ENCODE measurements around the gene MAPRE3. TPM values are rescaled to one million over a fixed set of nuclear protein-coding genes. Genes with fewer than 3 reads are reported as not detected.

Gene MAPRE3
- total RNA-seq, 1 donor from 2014 or later: 14.4 TPM

DNA sequence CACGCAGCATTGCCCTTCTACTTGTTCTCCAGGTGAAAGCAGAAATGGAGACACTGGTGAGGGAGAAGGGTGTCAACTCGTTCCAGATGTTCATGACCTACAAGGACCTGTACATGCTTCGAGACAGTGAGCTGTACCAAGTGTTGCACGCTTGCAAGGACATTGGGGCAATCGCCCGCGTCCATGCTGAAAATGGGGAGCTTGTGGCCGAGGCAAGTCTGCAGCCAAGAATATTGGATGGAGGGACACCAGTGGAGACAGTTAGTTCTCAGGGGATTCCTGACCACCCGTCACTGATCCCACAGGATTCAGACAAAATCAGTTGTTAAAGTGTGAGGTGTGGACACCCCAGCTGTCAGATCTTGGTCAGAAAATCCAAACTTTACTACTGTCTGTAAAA lies 43.2 kb upstream of the MAPRE3 start:
- no peak overlapping the region for H3K4me3 Mint-ChIP-seq
- H3K4me1 Mint-ChIP-seq (ENCODE audit: unreplicated experiment): peaks cover 22% of the 10 kb centered on the region
- TF ChIP-seq, protein P1, sequence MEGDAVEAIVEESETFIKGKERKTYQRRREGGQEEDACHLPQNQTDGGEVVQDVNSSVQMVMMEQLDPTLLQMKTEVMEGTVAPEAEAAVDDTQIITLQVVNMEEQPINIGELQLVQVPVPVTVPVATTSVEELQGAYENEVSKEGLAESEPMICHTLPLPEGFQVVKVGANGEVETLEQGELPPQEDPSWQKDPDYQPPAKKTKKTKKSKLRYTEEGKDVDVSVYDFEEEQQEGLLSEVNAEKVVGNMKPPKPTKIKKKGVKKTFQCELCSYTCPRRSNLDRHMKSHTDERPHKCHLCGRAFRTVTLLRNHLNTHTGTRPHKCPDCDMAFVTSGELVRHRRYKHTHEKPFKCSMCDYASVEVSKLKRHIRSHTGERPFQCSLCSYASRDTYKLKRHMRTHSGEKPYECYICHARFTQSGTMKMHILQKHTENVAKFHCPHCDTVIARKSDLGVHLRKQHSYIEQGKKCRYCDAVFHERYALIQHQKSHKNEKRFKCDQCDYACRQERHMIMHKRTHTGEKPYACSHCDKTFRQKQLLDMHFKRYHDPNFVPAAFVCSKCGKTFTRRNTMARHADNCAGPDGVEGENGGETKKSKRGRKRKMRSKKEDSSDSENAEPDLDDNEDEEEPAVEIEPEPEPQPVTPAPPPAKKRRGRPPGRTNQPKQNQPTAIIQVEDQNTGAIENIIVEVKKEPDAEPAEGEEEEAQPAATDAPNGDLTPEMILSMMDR (conservative IDR thresholded peaks at IDR 0.05): no peak
- no peak overlapping the region for H3K27ac Mint-ChIP-seq
- H3K9me3 Mint-ChIP-seq: no peaks in the 10 kb centered on the region
- no peaks in the 10 kb centered on the region for H3K36me3 Mint-ChIP-seq
- H3K27me3 Mint-ChIP-seq: no peaks in the 10 kb centered on the region
- no peak for DNase-seq (ENCODE audit: extremely low spot score, unreplicated experiment)

DNA sequence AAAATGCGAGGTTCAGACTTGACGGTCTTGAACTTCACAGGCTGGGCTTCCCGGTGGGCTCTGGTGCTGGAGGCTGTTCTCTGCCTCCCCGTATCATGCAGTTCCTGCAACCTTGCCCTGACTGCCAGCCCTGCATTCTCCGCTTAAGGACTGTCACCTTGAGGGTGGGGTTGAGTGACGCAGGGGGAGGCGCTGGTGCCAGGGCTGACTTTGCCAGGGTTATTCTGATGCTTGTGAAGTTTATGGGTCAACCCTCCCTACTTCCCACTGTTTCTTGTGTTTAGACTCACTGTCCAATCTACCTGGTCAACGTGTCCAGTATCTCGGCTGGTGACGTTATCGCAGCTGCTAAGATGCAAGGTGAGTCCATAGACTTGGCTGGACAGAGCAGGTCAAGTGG lies 37.5 kb upstream of the MAPRE3 start:
- Mint-ChIP-seq H3K4me1 (ENCODE audit: unreplicated experiment) (peaks cover 4% of the 10 kb centered on the region), H3K9me3 (no peaks in the 10 kb centered on the region), H3K36me3 (no peaks in the 10 kb centered on the region), H3K27ac (no peak overlapping the region), H3K4me3 (no peak overlapping the region), H3K27me3 (no peaks in the 10 kb centered on the region)
- TF ChIP-seq, protein P1 (conservative IDR thresholded peaks at IDR 0.05): no peak
- DNase-seq (ENCODE audit: extremely low spot score, unreplicated experiment): no peak

DNA sequence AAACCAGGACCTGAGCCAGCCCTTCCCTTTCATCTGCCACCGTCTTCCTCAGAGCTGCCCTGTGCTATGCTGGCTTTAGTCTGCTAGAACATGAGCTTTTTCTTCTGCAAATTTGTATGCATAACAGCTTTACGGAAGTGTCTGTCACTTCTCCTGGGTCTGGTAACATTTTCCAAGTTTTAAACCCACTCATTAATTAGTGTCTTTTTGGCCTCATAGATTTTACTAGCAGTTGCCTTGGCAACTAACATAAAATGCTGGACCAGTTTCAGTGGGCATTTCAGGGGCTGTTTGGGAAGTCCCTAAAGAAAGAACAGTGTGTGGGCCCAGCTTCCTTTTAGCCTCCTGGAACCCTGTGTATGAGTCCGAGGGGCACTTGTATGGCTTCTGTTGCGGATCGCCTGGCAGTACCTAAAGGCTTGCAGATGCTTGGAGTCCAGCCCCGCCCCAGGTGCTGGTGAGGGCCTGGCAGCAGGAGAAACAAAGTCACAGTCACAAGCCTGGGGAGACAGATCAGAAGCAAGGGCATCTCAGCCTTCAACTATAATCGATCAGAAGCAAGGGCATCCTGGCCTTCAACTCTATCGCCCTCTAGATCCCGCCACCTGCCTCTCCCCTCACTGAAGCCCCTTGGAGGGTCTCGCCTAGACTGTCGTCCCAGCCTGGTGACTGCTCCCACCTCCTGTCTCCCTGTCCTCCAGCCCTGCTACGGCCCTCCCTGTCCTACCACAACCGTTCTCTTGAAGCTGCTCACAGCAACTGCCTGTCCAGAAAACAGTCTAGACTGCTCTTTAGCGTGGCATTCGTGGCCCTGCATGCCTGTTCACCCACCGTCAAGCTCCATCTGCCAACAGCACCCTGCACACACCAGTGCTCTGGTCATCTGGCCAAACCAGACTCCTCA lies 36.8 kb upstream of the MAPRE3 start:
- H3K27me3 Mint-ChIP-seq: no peaks in the 10 kb centered on the region
- H3K27ac Mint-ChIP-seq: no peak overlapping the region
- DNase-seq (ENCODE audit: extremely low spot score, unreplicated experiment): no peak
- H3K4me1 Mint-ChIP-seq (ENCODE audit: unreplicated experiment): peaks cover 4% of the 10 kb centered on the region
- H3K4me3 Mint-ChIP-seq: no peak overlapping the region
- H3K9me3 Mint-ChIP-seq: no peaks in the 10 kb centered on the region
- TF ChIP-seq, protein P1 (conservative IDR thresholded peaks at IDR 0.05): no peak
- H3K36me3 Mint-ChIP-seq: no peaks in the 10 kb centered on the region

DNA sequence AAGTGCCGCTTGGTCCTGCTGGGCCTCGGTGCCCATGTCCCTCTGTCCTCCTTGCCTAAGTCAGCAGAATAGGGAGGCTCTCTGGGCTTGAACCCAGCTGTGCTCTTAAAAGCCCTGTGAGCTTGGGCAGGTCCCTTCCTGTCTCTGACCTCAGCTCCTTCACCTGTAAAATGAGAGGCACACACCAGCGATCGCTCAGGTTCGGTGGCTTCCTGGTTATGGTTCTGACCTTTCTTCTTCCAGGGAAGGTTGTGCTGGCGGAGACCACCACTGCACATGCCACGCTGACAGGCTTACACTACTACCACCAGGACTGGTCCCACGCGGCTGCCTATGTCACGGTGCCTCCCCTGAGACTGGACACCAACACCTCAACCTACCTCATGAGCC lies 36.1 kb upstream of the MAPRE3 start:
- H3K4me1 Mint-ChIP-seq (ENCODE audit: unreplicated experiment): peaks cover 4% of the 10 kb centered on the region
- TF ChIP-seq, protein P1 (conservative IDR thresholded peaks at IDR 0.05): no peak
- no peak overlapping the region for H3K27ac Mint-ChIP-seq
- no peaks in the 10 kb centered on the region for H3K27me3 Mint-ChIP-seq
- no peaks in the 10 kb centered on the region for H3K36me3 Mint-ChIP-seq
- no peak overlapping the region for H3K4me3 Mint-ChIP-seq
- H3K9me3 Mint-ChIP-seq: no peaks in the 10 kb centered on the region
- DNase-seq (ENCODE audit: extremely low spot score, unreplicated experiment): no peak

DNA sequence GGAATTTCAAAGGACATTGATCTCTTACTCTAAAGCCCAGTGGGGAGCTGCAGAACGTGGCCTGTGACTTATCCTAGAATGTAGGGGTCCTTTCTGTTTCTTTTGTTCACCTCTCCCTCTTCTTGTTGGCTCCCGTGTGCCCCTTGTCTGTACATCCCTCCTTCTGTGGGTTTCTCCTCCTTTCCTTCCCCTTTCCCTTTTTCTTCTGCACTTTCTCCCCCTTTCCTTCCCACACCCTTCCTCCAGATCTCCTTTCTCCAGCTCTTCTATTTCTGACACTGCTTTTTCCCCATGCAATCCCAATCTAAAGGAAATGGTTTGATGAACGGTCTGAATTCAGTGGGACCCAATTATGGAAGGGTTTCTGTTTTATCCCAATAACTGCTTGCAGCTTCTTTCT lies 35.5 kb upstream of the MAPRE3 start:
- Mint-ChIP-seq H3K27ac (no peak overlapping the region), H3K27me3 (no peaks in the 10 kb centered on the region)
- no peak for DNase-seq (ENCODE audit: extremely low spot score, unreplicated experiment)

More for the DNA sequence above, 35.5 kb upstream of the MAPRE3 start:
- Mint-ChIP-seq H3K9me3 (no peaks in the 10 kb centered on the region), H3K4me1 (ENCODE audit: unreplicated experiment) (no peaks in the 10 kb centered on the region), H3K36me3 (no peaks in the 10 kb centered on the region), H3K4me3 (no peak overlapping the region)
- TF ChIP-seq, protein P1 (conservative IDR thresholded peaks at IDR 0.05): no peak

All from type B pancreatic cell (in vitro differentiated cells).